IPS DF 6.9 (cell line): Measurements from ENCODE around the gene TNFAIP8L3.
"Not testable (repeated sequence)": the region's sequence is repeated elsewhere in the genome, so short reads cannot be mapped to it uniquely, and the experiment has no call there.

Source experiments
- DNase-seq: peaks from one replicate; pipeline ENCODE4 v3.0.0-alpha.2; 2013; ENCODE audit warnings: low read depth, low spot score
- H3K27ac ChIP-seq: one replicate; pipeline ENCODE4 v1.5.1; 2013; ENCODE audit warnings: low read length, control low read depth
- H3K27me3 ChIP-seq: 2 replicates; pipeline ENCODE4 v1.6.1; 2013; ENCODE audit warnings: mild to moderate bottlenecking, low read length; ENCODE audit not compliant: control insufficient read depth, insufficient read depth
- H3K36me3 ChIP-seq: 2 replicates; pipeline ENCODE4 v1.6.1; 2013; ENCODE audit warnings: low read length; ENCODE audit not compliant: control insufficient read depth, insufficient read depth
- H3K4me1 ChIP-seq: 2 replicates; pipeline ENCODE4 v1.6.1; 2013; ENCODE audit warnings: low read length; ENCODE audit not compliant: control insufficient read depth, insufficient read depth
- H3K4me3 ChIP-seq: 2 replicates; pipeline ENCODE4 v1.5.1; 2013; ENCODE audit warnings: mild to moderate bottlenecking, low read length
- H3K9me3 ChIP-seq: 2 replicates; pipeline ENCODE4 v1.6.1; 2013; ENCODE audit warnings: low read length, inconsistent platforms; ENCODE audit not compliant: control insufficient read depth, insufficient read depth
- WGBS: extraction: QIAGEN DNeasy Blood & Tissue Kit; methylation state at CpG from one replicate; pipeline ENCODE4 v1.1.7; 2013; ENCODE audit warnings: mixed read lengths, missing lambda C conversion rate; ENCODE audit not compliant: insufficient read length, insufficient coverage; 5-methylcytosine and 5-hydroxymethylcytosine counted together

Gene TNFAIP8L3

DNA sequence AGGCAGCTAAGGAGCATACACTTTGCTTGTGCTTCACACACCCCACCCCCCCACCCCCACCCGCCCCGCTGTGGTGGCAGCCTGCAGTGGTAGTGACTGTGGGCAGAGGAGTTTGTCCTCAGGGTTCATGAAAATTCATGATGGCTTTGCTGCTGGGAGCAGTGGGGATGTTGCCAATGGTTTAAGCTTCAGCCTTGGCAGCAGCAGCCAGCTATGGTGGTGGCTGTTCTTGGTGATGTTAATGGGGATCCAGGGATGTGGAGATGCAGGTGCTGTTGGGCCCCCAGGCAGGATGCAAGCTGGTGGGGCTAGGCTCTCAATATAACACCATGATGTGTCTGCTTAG, 55.8 kb downstream of the TNFAIP8L3 start:
- no peak for DNase-seq
- WGBS, result no CpG with 5 or more reads among the region's 2 CpGs

GRCh38 chr15:51038162-51038973, 56.3 kb downstream of the TNFAIP8L3 start:
- no peak overlapping the region for H3K27ac ChIP-seq
- no peaks in the 10 kb centered on the region for H3K27me3 ChIP-seq
- WGBS, result no CpG with 5 or more reads among the region's 7 CpGs
- H3K4me1 ChIP-seq, result peaks cover 3% of the 10 kb centered on the region; the same call in 1 of the 2 replicates
- no peaks in the 10 kb centered on the region for H3K36me3 ChIP-seq
- H3K4me3 ChIP-seq, result no peak overlapping the region
- no peak for DNase-seq
- no peaks in the 10 kb centered on the region for H3K9me3 ChIP-seq

More for the DNA sequence above, 55.8 kb downstream of the TNFAIP8L3 start:
- no peaks in the 10 kb centered on the region for H3K27me3 ChIP-seq
- no peak overlapping the region for H3K4me3 ChIP-seq
- no peaks in the 10 kb centered on the region for H3K9me3 ChIP-seq
- peaks cover 5% of the 10 kb centered on the region; the same call in 1 of the 2 replicates for H3K4me1 ChIP-seq
- no peaks in the 10 kb centered on the region for H3K36me3 ChIP-seq
- H3K27ac ChIP-seq, result no peak overlapping the region

- not testable (repeated sequence) for H3K9me3 ChIP-seq, H3K27ac ChIP-seq, H3K4me3 ChIP-seq, H3K4me1 ChIP-seq, DNase-seq, H3K36me3 ChIP-seq, H3K27me3 ChIP-seq
- WGBS, result no CpG with 5 or more reads among the region's 13 CpGs
These were observed 57.2 kb downstream of the TNFAIP8L3 start for GRCh38 chr15:51037474-51037873.

- no peak overlapping the region for H3K4me3 ChIP-seq
- no peak for DNase-seq
- no peaks in the 10 kb centered on the region for H3K4me1 ChIP-seq
- H3K9me3 ChIP-seq, result no peaks in the 10 kb centered on the region
- H3K27ac ChIP-seq, result no peak overlapping the region
- WGBS, result no CpG with 5 or more reads among the region's 6 CpGs
- no peaks in the 10 kb centered on the region for H3K36me3 ChIP-seq
- H3K27me3 ChIP-seq, result no peaks in the 10 kb centered on the region
These were observed 63.9 kb downstream of the TNFAIP8L3 start for GRCh38 chr15:51030649-51031316.

- H3K27ac ChIP-seq, result no peak overlapping the region
- H3K4me1 ChIP-seq, result no peaks in the 10 kb centered on the region
- no peaks in the 10 kb centered on the region for H3K27me3 ChIP-seq
- no peaks in the 10 kb centered on the region for H3K36me3 ChIP-seq
- DNase-seq, result no peak
- H3K4me3 ChIP-seq, result no peak overlapping the region
- no CpG with 5 or more reads among the region's 3 CpGs for WGBS
- no peaks in the 10 kb centered on the region for H3K9me3 ChIP-seq
These were observed 69.3 kb downstream of the TNFAIP8L3 start for GRCh38 chr15:51025454-51025846.

- Histone ChIP-seq H3K36me3 (no peaks in the 10 kb centered on the region), H3K4me3 (no peak overlapping the region), H3K27ac (no peak overlapping the region), H3K9me3 (no peaks in the 10 kb centered on the region), H3K4me1 (no peaks in the 10 kb centered on the region), H3K27me3 (no peaks in the 10 kb centered on the region)
- DNase-seq, result no peak
- no CpG with 5 or more reads among the region's 4 CpGs for WGBS
These were observed 69.8 kb downstream of the TNFAIP8L3 start for GRCh38 chr15:51024735-51025453.

- Histone ChIP-seq H3K4me1 (no peaks in the 10 kb centered on the region), H3K4me3 (no peak overlapping the region), H3K36me3 (no peaks in the 10 kb centered on the region), H3K27me3 (no peaks in the 10 kb centered on the region), H3K27ac (no peak overlapping the region), H3K9me3 (no peaks in the 10 kb centered on the region)
- DNase-seq, result no peak
- WGBS, result no CpG with 5 or more reads among the region's 1 CpG
These were observed 71.2 kb downstream of the TNFAIP8L3 start for GRCh38 chr15:51023499-51023898.

DNA sequence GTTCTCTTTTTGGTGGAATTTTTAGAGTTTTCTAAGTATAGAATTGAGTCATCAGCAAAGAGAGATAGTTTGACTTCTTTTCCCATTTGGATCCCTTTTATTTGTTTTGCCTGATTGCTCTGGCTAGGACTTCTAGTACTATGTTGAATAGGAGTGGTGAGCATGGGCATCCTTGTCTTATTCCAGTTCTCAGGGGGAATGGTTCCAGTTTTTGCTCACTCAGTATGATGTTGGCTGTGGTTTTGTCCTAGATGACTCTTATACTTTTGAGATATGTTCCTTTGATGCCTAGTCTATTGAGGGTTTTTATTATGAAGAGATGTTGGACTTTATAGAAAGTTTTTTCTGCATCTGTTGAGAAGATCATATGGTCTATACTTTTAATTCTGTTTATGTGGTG, 72.5 kb downstream of the TNFAIP8L3 start:
- Histone ChIP-seq H3K4me3 (no peak overlapping the region), H3K4me1 (no peaks in the 10 kb centered on the region), H3K9me3 (no peaks in the 10 kb centered on the region), H3K36me3 (no peaks in the 10 kb centered on the region), H3K27me3 (no peaks in the 10 kb centered on the region), H3K27ac (no peak overlapping the region)
- no peak for DNase-seq

- Histone ChIP-seq H3K9me3 (no peaks in the 10 kb centered on the region), H3K36me3 (no peaks in the 10 kb centered on the region), H3K27me3 (no peaks in the 10 kb centered on the region), H3K27ac (no peak overlapping the region), H3K4me3 (no peak overlapping the region), H3K4me1 (no peaks in the 10 kb centered on the region)
- no CpG with 5 or more reads among the region's 1 CpG for WGBS
- no peak for DNase-seq
These were observed 78.1 kb downstream of the TNFAIP8L3 start for GRCh38 chr15:51016615-51017014.

GRCh38 chr15:51011212-51011611, 83.5 kb downstream of the TNFAIP8L3 start:
- Histone ChIP-seq H3K27me3 (no peaks in the 10 kb centered on the region), H3K27ac (no peak overlapping the region), H3K4me1 (no peaks in the 10 kb centered on the region), H3K36me3 (no peaks in the 10 kb centered on the region), H3K9me3 (no peaks in the 10 kb centered on the region), H3K4me3 (no peak overlapping the region)
- WGBS, result no CpG with 5 or more reads among the region's 1 CpG
- no peak for DNase-seq
